ENCODE data around the gene ZC3H12C.

ZC3H12C gene

DNA sequence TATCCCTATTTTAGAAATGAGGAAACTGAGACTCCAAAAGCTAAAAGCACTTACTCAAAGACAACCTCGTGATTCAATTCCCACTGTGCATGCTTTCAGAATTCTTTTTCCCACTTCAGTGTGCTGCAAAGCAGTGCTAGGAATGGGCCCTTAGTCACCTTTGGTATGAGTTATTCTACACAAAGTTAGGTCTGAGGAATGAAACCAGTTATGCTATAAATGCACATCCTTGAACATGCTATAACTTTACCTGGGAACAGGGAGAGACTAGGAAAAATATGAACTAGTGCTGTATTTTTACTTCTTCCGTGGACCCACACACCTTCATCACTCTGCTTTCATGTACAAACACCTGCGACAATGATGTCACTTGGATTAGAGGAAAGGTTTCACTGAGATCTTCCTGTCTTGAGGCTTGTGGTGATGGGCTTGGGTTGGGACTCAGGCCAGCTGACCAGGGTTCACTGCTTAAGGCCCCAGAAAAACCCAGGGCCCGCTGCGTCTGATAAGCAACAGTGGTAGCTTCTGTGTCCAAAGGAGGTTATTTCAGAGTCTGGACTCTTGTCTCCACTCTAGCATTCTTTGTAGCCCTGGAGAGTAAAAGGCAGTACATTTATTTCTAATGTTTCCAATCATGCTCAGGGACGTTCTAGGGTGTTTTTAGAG is 81.6 kb downstream of the ZC3H12C start:
- TF ChIP-seq, protein P1, sequence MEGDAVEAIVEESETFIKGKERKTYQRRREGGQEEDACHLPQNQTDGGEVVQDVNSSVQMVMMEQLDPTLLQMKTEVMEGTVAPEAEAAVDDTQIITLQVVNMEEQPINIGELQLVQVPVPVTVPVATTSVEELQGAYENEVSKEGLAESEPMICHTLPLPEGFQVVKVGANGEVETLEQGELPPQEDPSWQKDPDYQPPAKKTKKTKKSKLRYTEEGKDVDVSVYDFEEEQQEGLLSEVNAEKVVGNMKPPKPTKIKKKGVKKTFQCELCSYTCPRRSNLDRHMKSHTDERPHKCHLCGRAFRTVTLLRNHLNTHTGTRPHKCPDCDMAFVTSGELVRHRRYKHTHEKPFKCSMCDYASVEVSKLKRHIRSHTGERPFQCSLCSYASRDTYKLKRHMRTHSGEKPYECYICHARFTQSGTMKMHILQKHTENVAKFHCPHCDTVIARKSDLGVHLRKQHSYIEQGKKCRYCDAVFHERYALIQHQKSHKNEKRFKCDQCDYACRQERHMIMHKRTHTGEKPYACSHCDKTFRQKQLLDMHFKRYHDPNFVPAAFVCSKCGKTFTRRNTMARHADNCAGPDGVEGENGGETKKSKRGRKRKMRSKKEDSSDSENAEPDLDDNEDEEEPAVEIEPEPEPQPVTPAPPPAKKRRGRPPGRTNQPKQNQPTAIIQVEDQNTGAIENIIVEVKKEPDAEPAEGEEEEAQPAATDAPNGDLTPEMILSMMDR (IDR thresholded peaks at IDR 0.05; ENCODE audit: insufficient read depth, low read length, missing control alignments) = no peak
- ChIA-PET POLR2A (interaction anchor here (0.6 kb wide), 1 partner anchor 60 kb away, joined by 3 read pairs; no protein-coding TSS in a partner anchor), CTCF (interaction anchor here (0.9 to 3.1 kb wide), 8 partner anchors 10 to 265 kb away, joined by 3 to 22 read pairs (median 5); no protein-coding TSS in a partner anchor)
- no peak for DNase-seq (ENCODE audit: low read depth, low spot score)
- H3K4me3 ChIP-seq (ENCODE audit: low read depth, low read length) = no peak overlapping the region

DNA sequence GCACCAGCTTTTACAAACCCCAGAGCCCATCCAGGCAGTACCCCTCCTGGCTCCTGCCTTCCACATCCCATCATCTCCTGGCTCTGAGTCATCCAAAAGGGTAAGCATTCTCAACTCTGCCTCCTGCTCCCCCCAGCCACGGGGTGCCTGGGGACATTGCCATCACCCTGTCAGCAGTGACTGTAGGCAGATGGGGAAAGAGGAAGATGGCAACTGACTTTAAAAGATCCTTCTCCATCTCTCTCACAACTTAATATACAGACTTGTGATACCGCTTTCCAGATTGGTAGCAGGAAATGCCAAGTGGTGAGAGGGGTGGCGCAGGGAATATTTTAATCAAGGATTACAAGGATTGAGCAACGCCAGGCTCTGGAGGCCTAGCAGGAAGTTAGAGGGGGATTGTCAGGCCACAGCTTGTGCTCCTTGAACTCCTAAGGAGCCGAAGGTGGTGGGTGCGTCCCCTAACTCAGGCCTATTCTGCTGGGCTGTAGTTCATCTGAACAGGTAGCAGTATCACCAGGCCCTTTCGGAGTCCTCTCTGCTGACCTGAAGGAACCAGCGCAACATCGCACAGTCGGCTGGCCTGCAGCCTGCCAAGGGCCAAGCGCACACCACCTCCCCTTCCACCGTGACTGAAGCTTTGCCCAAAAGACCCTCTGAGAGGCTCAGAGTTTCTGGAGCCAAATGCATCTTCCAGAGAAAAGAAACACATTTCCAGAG is 83.3 kb downstream of the ZC3H12C start:
- no peak overlapping the region for H3K4me3 ChIP-seq (ENCODE audit: low read depth, low read length)
- DNase-seq (ENCODE audit: low read depth, low spot score) = no peak
- CTCF ChIA-PET = interaction anchor here (2.0 kb wide), 1 partner anchor 12 kb away, joined by 8 read pairs; no protein-coding TSS in a partner anchor
- TF ChIP-seq, protein P1 (IDR thresholded peaks at IDR 0.05; ENCODE audit: insufficient read depth, low read length, missing control alignments) = no peak
- POLR2A ChIA-PET = no interaction called here

GRCh38 chr11:110177086-110177456 is 83.9 kb downstream of the ZC3H12C start:
- DNase-seq (ENCODE audit: low read depth, low spot score) = no peak
- POLR2A ChIA-PET = no interaction called here
- CTCF ChIA-PET = interaction anchor here (0.6 to 2.9 kb wide), 2 partner anchors 24 to 238 kb away, joined by 3 to 10 read pairs; no protein-coding TSS in a partner anchor
- TF ChIP-seq, protein P1 (IDR thresholded peaks at IDR 0.05; ENCODE audit: insufficient read depth, low read length, missing control alignments) = no peak
- H3K4me3 ChIP-seq (ENCODE audit: low read depth, low read length) = no peak overlapping the region

DNA sequence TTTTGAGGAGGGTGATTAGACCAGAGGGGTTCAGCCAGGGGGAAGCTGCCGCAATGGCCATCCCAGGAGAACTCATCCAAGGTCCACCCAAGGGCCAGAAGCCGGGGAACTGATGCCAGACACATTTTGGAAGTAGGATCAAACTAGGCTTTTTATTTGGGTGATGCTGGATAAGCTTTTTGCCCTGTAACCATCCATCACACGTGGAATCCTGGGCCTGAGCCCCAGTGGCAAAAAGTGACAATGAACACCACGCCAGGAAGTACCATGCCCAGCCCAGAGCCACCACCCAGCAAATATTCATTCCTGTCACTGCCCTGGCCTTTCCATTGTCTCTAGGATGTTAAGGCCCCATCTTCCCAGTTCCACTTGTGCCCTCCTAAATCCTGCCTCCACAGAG is 85.9 kb downstream of the ZC3H12C start:
- CTCF ChIA-PET = interaction anchor here (2.9 kb wide), 1 partner anchor 22 kb away, joined by 10 read pairs; no protein-coding TSS in a partner anchor
- no peak for DNase-seq (ENCODE audit: low read depth, low spot score)
- TF ChIP-seq, protein P1 (IDR thresholded peaks at IDR 0.05; ENCODE audit: insufficient read depth, low read length, missing control alignments) = no peak

DNA sequence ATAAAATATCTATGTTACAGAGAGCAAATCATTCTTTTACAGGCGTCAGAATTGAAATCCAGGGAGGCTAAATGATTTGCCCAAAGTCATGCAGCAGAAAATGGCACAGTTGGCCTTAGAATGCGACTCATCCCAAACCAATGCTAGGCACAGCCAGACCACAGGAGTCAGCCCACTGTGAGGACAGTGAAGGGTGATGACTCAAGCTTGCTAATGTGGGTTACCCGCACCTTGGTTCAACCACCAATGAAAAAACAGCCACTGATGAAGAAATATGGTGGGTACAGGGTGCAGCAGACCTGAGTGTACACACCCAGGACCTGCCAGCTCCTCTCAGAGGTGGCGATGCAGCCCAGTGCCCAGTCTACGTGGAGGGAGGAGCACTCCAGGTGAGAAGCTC is 89.7 kb downstream of the ZC3H12C start:
- no peak for DNase-seq (ENCODE audit: low read depth, low spot score)
- CTCF ChIA-PET = interaction anchor here (0.9 to 4.6 kb wide), 3 partner anchors 8 to 250 kb away, joined by 3 to 22 read pairs (median 11); no protein-coding TSS in a partner anchor

More for the DNA sequence above, 85.9 kb downstream of the ZC3H12C start:
- no peak overlapping the region for H3K4me3 ChIP-seq (ENCODE audit: low read depth, low read length)
- POLR2A ChIA-PET = no interaction called here

More for the DNA sequence above, 89.7 kb downstream of the ZC3H12C start:
- H3K4me3 ChIP-seq (ENCODE audit: low read depth, low read length) = no peak overlapping the region
- TF ChIP-seq, protein P1 (IDR thresholded peaks at IDR 0.05; ENCODE audit: insufficient read depth, low read length, missing control alignments) = no peak
- POLR2A ChIA-PET = no interaction called here
